SU-DHL-6 (cell line): Measurements from ENCODE around the gene CNTN4.

ENCODE experiments used
- CTCF ChIP-seq: fragments of 200-600 bp; sonication (generic); IDR thresholded peaks from one replicate; pipeline ENCODE4 v1.5.1; 2017; ENCODE audit warnings: antibody characterized with exemption, mild to moderate bottlenecking, low read length, moderate library complexity; ENCODE audit not compliant: insufficient read depth, poor library complexity, severe bottlenecking
- EZH2phosphoT487 ChIP-seq: fragments of 200-600 bp; sonication (generic), shearing (Covaris generic); conservative IDR thresholded peaks from 2 replicates; pipeline ENCODE4 v1.6.1; 2018; ENCODE audit warnings: mild to moderate bottlenecking, antibody characterized with exemption, low read length, moderate library complexity, mixed read lengths

DNA sequence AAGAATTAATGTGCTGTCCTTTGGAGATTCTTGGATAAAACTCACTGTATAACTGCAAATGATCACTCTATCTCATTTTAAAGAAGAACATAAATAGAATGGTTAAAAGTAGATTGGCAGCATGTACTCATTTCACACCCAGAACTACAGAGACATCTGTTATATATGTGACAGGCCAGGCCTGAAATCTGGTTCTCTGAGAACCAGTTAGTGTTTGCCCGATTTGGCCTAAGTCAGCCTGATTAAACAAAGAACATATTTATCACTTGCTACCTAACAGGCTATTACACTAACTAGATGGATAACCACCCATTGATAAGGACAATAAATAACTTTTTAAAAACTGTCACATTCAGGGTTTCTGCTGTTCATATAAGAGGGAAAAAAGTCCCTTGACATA is 460.1 kb downstream of the CNTN4 start:
- TF ChIP-seq CTCF (no peak), EZH2phosphoT487 (no peak)
